NCI-H1436 (cell line): Measurements from ENCODE around the gene ARL8A.

Source experiments
- DNase-seq: peaks from one replicate; lab custom pipeline; 2025; lab: John Stamatoyannopoulos, UW

ARL8A gene

GRCh38 chr1:202135221-202135721, 9.3 kb downstream of the ARL8A start:
- peak; percentile 76 for DNase-seq

GRCh38 chr1:202134645-202135172, 9.8 kb downstream of the ARL8A start:
- DNase-seq = no peak

DNA sequence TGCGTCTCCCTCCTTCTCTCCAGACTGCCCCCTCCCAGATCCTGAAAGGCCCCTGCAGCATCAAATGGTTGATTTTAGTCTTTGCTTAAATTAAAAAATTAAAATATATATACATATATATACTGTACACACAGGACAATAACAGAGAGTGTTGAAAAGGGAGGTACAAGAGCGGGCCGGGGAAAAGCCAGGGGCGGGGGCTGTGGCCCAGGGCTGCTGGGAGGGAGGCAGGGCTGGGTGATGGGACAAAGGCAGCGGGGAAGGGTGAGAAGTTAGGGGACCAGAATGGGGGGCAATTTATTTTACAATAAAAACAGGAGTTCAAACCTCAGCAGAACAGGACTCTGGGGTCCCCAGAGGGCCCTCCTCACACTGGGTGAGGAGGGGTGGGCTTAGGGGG, 10.5 kb downstream of the ARL8A start:
- DNase-seq = no peak

- DNase-seq = no peak
Observed at GRCh38 chr1:202133496-202133895, 11.0 kb downstream of the ARL8A start.

DNA sequence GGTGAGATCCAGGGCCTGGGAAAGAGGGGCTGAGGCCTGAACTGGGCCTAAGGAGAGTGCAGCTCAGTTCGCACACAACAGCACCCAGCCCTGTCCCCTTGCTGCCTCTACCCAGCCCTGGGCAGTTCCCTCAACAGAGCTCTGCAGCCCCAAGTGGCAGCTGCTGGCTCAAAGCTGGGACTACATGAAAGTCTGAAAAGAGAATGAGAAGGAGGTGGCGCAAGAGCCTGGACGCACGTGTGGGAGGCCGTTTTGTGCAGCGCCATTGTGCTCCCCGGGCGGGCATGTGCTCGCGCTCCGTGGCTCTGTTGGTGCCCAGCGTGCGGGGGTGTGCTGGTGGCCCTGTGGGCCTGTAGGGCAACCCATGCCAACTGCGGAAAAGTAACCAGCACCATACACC, 11.5 kb downstream of the ARL8A start:
- no peak for DNase-seq

DNA sequence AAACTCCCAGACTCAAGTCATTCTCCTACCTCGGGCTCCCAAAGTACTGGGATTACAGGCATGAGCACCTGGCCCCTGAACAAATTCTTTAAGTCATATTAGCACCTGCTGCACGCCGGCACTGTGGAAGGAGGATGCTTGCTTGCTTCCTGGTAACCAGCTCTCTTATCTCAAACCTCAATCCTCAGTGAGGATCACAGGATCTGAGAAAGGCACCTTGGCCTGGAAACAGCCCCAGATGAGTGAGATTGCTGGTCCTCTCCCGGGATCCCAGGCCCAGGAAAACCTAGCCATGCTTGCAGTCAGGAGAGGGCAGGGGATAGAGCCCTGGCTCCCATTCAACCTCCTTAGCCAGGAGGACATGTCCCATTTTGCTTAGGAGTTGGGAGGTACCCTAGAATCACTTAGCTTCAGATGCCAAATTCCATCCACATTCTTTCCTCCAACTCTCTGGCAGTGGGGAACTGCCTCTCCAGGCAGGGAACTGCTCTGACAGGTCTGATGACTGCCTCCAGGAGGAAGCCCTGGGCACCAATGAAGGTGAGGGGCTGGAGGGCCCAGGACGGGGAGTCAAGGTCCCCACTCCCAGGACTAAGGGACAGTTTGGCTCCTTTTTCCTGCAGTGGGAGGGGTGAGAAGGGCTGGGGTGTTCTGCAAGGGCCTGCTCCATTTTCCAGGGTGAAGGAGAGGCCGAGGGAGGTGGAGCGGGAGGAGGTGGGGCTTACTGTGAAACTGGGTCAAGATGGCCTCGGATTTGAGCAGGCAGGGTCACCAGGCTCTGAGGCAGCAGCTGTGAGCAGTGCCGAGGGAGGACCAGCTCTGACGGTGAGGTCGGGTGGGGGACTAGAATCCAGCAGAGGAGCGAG, 12.3 kb downstream of the ARL8A start:
- DNase-seq = no peak

DNA sequence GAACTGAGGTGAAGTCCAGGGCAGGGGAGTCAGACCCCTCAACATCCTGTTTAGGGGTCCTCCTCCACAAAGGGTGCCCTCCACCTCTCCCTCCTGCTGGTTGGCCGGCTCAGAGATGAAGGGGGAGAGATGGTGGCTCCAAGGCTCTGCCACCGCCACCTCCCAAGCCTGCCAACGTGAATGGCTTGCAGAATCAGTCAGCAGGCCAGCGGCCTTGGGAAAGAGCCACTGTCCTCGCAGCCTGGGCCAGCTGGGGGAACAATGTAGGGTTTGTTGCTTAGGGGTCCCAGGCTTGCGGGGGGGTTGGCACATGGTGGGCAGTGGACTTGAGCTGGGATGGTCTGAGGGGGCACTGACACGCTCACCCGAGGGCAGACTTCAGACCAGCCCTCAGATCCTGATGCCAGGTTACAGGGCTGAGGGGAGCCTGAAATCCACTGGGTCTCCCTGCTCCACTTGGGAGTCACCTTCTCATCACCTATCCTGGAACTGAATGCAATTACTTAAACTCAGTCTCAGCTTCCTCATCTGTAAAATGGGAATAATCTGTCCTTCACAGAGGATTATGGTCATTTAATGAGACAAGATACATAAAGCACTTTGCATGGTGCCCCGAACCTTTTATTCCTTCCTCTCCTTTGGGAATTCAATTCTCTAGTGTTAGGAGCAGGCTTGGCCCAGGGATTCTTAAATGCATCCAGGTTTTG, 13.6 kb downstream of the ARL8A start:
- DNase-seq = no peak

DNA sequence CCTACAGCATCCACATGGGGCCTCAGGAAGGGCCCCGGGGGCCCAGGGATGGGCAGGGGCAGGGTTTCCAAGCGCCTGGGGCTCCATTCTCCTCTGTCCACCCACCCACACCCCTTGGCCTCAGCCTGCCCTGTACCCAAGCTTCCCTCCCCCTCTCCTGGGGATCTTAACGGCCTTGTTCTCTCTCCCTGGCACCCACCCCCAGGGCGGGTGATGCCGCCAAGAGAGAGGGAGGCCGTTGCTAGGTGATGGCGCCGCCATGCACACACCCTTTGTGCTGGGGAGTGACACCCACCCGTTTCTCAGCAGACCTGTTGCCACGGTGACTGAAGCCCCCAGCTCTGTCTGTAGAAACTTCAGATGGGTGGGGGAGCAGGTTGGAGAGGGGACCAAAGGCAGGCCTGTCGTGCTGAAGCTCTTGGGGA, 14.2 kb downstream of the ARL8A start:
- peak; percentile 59 for DNase-seq

GRCh38 chr1:202129453-202130296, 14.9 kb downstream of the ARL8A start:
- no peak for DNase-seq

DNA sequence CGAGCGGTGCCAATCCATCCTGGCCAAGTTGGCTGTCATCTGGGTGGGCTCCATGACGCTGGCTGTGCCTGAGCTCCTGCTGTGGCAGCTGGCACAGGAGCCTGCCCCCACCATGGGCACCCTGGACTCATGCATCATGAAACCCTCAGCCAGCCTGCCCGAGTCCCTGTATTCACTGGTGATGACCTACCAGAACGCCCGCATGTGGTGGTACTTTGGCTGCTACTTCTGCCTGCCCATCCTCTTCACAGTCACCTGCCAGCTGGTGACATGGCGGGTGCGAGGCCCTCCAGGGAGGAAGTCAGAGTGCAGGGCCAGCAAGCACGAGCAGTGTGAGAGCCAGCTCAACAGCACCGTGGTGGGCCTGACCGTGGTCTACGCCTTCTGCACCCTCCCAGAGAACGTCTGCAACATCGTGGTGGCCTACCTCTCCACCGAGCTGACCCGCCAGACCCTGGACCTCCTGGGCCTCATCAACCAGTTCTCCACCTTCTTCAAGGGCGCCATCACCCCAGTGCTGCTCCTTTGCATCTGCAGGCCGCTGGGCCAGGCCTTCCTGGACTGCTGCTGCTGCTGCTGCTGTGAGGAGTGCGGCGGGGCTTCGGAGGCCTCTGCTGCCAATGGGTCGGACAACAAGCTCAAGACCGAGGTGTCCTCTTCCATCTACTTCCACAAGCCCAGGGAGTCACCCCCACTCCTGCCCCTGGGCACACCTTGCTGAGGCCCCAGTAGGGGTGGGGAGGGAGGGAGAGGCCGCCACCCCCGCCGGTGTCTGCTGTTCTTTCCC, 16.5 kb downstream of the ARL8A start:
- DNase-seq = no peak

DNA sequence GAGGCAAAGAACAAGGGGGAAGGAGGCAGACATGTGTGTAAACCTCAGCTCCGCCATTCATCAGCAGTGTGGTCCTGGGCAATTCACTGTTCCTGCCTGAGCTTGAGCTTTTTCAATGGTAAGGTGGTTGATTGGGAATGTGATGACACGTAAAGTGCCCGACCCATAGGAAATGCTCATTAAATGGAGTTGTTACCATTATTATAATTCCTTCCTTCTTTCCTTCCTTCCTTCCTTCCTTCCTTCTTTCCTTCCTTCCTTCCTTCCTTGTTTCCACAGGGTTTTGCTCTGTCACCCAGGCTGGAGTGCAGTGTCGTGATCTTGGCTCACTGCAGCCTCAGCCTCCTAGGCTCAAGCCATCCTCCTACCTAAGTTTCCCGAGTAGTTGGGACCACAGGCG, 17.5 kb downstream of the ARL8A start:
- DNase-seq = no peak

DNA sequence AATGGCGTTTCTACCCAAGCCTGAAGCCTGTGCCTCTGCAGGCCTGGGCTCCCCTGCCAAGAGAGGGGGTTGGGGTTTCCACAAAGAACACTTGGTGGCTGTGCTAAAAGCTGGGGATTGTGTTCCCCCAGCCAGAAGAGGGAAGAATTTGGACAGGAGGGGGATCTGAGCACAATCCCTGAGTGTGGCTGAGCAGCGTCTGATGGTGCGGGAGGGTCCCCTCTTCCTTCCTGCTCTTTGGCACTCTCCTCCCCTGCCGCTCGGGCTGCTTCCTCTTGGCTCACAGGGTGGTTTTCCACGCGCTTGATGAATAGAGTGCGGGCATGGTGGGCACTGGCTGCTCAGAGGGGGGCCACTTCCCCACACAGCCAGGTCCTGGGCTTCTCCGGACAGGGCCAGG, 18.1 kb downstream of the ARL8A start:
- no peak for DNase-seq

- no peak for DNase-seq
Observed at GRCh38 chr1:202125611-202126010, 18.9 kb downstream of the ARL8A start.

DNA sequence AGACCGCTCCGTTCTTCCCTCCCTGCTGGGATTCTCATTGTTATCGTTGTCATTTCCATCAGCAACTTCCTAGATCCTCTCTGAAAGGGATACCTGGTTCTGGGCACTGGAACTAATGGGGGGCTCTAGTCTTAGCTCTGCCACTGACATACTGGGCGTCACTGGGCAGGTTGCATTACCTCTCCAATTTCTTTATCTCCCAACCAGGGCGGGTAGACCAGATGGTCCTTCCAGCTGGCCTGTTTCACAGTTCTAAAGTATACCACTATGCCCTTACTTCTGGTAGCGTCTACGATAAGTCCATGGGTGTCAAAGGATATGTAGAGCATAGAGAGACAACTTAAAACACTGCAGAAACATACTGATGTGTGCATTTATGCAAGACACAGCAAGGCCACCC, 20.4 kb downstream of the ARL8A start:
- DNase-seq = no peak

DNA sequence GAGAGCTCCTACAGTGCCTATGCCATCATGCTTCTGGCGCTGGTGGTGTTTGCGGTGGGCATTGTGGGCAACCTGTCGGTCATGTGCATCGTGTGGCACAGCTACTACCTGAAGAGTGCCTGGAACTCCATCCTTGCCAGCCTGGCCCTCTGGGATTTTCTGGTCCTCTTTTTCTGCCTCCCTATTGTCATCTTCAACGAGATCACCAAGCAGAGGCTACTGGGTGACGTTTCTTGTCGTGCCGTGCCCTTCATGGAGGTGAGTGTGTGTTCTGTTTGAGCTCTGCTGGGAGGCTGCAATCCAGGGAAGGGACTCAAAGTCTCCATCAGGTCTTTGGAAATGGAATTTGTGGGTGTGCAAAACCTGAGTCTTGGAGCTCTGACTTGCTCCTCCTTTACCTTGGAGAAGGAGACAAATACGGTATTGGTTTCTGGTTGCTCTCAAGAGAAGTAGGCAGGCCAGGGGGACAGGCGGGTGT, 21.2 kb downstream of the ARL8A start:
- DNase-seq = no peak

DNA sequence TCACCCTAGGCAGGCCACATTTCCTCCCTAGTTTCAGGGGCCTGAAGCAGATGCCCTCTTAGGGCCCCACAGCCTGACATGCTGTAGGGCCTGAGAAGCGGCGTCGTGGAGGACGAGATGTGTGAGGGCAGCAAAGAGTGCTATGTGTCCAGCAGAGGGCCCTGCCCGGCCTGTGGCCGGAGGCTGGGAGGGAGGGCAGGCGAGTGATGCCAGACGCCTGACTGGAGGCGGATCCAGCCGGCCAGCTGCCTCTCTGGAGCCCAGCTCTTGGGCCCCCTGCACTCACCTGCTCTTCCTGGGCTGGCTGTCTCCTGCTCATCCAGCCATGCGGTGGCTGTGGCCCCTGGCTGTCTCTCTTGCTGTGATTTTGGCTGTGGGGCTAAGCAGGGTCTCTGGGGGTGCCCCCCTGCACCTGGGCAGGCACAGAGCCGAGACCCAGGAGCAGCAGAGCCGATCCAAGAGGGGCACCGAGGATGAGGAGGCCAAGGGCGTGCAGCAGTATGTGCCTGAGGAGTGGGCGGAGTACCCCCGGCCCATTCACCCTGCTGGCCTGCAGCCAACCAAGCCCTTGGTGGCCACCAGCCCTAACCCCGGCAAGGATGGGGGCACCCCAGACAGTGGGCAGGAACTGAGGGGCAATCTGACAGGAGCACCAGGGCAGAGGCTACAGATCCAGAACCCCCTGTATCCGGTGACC, 21.8 kb downstream of the ARL8A start, which contains the start of gene GPR37L1:
Gene GPR37L1 (plus strand): TSS at position 279 of the 697 bp plus-strand sequence. CDS start 47 bp downstream, at position 326.
- no peak for DNase-seq

- no peak for DNase-seq
Observed at GRCh38 chr1:202121006-202121405, 23.5 kb downstream of the ARL8A start.

DNA sequence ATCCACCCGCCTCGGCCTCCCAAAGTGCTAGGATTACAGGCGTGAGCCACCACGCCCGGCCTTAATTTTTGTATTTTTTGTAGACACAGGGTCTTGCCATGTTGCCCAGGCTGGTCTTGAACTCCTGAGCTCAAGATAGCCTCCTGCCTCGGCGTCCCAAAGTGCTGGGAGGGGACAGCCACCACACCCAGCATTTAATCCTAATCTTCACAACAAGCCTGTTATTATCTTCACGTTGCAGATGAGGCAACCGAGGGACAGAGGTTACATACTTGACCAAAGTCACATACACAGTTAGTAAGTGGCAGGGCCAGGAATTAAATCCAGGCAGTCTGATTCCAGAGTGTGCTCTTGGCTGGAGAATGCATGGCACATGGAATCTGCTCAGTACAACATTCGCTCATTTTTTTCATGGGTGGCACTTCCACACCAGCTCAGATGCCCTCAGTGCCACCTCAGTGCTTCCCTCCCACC, 26.6 kb downstream of the ARL8A start:
- DNase-seq = no peak

- DNase-seq = no peak
Observed at GRCh38 chr1:202116287-202116686, 28.2 kb downstream of the ARL8A start.

- no peak for DNase-seq
Observed at GRCh38 chr1:202113690-202114300, 30.7 kb downstream of the ARL8A start.
